PC-3 (cell line): ENCODE measurements around the gene CPA1.

ENCODE experiments used
- CTCF ChIP-seq: fragments of 300-600 bp; sonication (generic); conservative IDR thresholded peaks from 2 replicates; pipeline ENCODE4 v1.5.1; 2017; ENCODE audit warnings: antibody characterized with exemption, low read depth, mild to moderate bottlenecking, low read length
- EZH2 ChIP-seq: fragments of 300-600 bp; sonication (generic); IDR thresholded peaks from one replicate; pipeline ENCODE4 v1.6.1; 2017; ENCODE audit warnings: antibody characterized with exemption, mild to moderate bottlenecking, low read length; ENCODE audit not compliant: unreplicated experiment

GRCh38 chr7:130371046-130371445, 9.2 kb upstream of the CPA1 start:
- TF ChIP-seq CTCF (no peak), EZH2 (no peak)
